ENCODE data around the gene DRAXIN. TPM values are rescaled to one million over a fixed set of nuclear protein-coding genes. Genes with fewer than 3 reads are reported as not detected.

The DRAXIN gene
- total RNA-seq, 1 experiment from 2014 or later = 20.5 TPM

- no peaks in the 10 kb centered on the region for H3K27me3 ChIP-seq (ENCODE audit: insufficient read depth, low read length)
- H3K4me2 ChIP-seq (ENCODE audit: insufficient read depth, insufficient read length, low read length) = no peak overlapping the region
- no peak for DNase-seq
- no peak overlapping the region for H2BK5ac ChIP-seq (ENCODE audit: insufficient read length, low read length)
- H2AK5ac ChIP-seq (ENCODE audit: insufficient read length, low read length) = no peak overlapping the region
- no peak overlapping the region for H3T11ph ChIP-seq (ENCODE audit: low read length)
- H2BK15ac ChIP-seq (ENCODE audit: low read depth, low read length) = no peak overlapping the region
- Mint-ChIP-seq H3K27ac (no peak overlapping the region; a peak in 1 of 7 replicates), H3K27me3 (ENCODE audit: low read depth) (peaks cover 35% of the 10 kb centered on the region), H3K4me3 (no peak overlapping the region), H3K4me1 (peaks cover 2 to 8% of the 10 kb centered on the region in 2 experiments; a peak in 3 of 4 replicates), H3K9me3 (no peaks in the 10 kb centered on the region; a peak in 1 of 5 replicates), H3K36me3 (ENCODE audit: insufficient read depth in 1 of 3, low read depth in 3 of 3) (no peaks in the 10 kb centered on the region)
- H3K23ac ChIP-seq (ENCODE audit: insufficient read length, low read depth, low read length) = no peak overlapping the region
- H3K18ac ChIP-seq (ENCODE audit: insufficient read length, low read depth, low read length) = no peak overlapping the region
- no peaks in the 10 kb centered on the region for H3K23me2 ChIP-seq (ENCODE audit: insufficient read length, low read depth, low read length, poor library complexity, severe bottlenecking)
- no peaks in the 10 kb centered on the region for H3K79me1 ChIP-seq (ENCODE audit: insufficient read depth, low read depth, low read length, poor library complexity, severe bottlenecking)
- H3K4me1 ChIP-seq (ENCODE audit: insufficient read depth, low read length) = no peaks in the 10 kb centered on the region
- no peak overlapping the region for H3K4ac ChIP-seq (ENCODE audit: low read depth, low read length)
- no peak for TF ChIP-seq CTCF (conservative IDR thresholded peaks at IDR 0.05)
- no peak overlapping the region for H3K14ac ChIP-seq (ENCODE audit: insufficient read depth, low read length)
- H3K9ac ChIP-seq (ENCODE audit: extremely low read depth, insufficient read length, low read length) = no peak overlapping the region
- H4K20me1 ChIP-seq (ENCODE audit: control insufficient read depth, insufficient read depth, insufficient read length) = no peaks in the 10 kb centered on the region
- H2BK20ac ChIP-seq (ENCODE audit: low read depth, low read length, poor library complexity, severe bottlenecking) = no peak overlapping the region
- no peaks in the 10 kb centered on the region for H3K79me2 ChIP-seq (ENCODE audit: insufficient read depth, low read length)
- H4K8ac ChIP-seq (replicated peaks; ENCODE audit: insufficient read length, low read depth, low read length) = no peak overlapping the region
- H3K56ac ChIP-seq (ENCODE audit: insufficient read length, low read depth, low read length) = no peak overlapping the region
- H4K5ac ChIP-seq (ENCODE audit: insufficient read length, low read depth, low read length) = no peak overlapping the region
- no peak overlapping the region for H3K27ac ChIP-seq (ENCODE audit: insufficient read length, low read depth, low read length)
- no peak overlapping the region for H4K91ac ChIP-seq (ENCODE audit: insufficient read length, low read depth, low read length)
- H3K9me3 ChIP-seq (ENCODE audit: control insufficient read depth, low read depth, low read length) = no peaks in the 10 kb centered on the region
- H2BK12ac ChIP-seq (ENCODE audit: insufficient read length, low read depth, low read length) = no peak overlapping the region
- H2AFZ ChIP-seq (ENCODE audit: low read length) = no peak overlapping the region
- WGBS (ENCODE audit: extremely low coverage, insufficient read length, low lambda C conversion rate) = no CpG with 5 or more reads among the region's 16 CpGs
- H2BK120ac ChIP-seq (ENCODE audit: low read depth, low read length, poor library complexity, severe bottlenecking) = no peak overlapping the region
Measured at GRCh38 chr1:11767922-11768704, 76.6 kb downstream of the DRAXIN start.

Data from H9 (cell line).